Right kidney (tissue), 1 donor: ENCODE data around the gene RCAN2.

Source experiments
- DNase-seq: peaks from one replicate; pipeline ENCODE4 v3.0.0-alpha.2; 2016

The RCAN2 gene

DNA sequence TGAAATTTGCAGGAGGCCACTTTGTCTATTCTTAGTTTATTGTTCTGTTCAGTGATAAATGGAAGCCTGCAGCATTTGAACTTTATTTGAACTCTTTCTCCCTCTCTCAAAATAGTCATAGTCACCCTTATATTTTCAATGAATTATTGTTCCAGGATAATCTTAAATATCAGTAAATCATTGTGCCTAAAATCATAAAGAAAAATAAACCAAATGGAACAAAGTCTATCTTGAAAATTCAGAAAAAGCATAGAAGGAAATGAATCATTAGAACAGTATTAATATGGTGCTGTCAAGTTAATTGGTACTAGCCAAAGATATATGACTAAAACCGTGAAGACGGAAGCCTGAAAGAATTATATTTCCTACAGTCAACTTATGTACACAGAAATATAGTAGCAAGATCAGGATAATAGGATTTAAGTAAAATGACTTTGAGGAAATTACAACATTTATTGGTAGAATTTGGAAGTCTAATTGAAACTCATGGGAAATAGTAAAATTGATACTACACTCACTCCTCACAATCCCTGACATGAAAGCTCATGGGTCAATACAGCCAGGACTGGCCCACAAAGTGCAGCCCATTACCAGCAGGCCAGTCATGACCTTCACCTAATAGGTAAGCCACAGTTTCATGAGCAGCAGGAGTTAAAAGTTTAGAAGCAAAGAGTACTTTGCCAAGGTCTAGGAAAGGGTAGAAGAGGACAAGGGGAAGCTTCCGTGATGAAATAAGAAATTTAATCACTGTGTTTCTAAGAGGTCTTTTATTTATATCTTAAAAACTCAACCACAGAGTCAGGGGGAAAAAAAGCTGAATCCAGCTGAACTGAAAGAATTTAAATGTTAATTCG, 200.6 kb downstream of the RCAN2 start:
- DNase-seq = no peak

DNA sequence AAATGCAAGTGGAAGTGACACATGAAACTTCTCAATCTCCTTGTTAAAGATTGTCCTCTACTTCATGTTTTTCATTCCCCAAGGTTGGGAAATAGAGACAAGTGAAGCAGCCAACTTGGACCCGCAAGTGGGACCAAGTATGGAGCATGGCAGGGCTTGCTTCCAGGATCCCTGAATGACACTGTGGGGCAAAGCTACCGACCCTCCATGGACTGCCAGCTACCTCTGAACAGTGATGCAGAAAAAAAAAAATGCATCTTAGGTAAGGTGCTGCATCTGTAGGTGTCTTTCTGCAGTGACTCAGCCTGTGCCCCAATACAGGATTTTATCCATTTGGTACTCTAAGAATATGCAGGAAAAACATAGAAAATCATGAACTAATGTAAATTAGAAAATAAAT, 201.4 kb downstream of the RCAN2 start:
- DNase-seq = no peak

DNA sequence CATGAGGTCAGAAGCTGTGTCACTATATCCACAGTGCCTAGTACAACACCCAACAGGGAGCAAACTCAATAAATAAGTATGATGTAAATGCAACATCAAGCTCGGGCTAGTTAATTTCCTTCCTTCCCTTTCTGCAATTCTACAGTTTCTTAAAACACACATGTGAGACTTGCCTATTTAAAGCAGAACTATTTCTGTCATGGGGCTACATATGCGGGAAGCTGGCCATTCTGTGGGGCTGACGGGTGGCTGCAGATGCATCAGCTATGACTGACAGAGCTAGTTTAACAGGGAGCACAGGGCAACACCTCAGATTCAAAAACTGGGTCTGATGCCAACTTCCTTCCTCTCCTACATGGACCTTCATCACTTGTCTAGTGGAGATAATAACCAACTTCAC, 202.4 kb downstream of the RCAN2 start:
- DNase-seq = no peak

DNA sequence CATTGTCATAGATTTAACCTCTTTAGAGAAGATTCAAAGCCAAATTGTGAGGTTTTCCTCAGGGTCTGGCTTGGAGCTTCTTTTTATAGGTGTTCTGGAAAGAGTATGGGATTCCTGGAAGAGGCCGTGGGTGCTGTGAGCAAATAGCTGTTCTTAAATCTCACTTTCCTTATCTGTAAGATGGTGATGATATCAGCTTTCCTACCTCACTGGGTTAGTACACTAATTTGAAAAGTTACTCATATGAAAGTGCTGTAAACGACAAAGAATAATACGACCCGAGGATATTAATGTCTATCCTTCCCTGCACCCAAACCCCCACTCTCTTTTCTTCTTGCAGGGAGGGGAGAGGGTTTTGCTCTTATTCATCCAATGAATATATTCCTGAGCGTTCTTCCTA, 203.6 kb downstream of the RCAN2 start:
- no peak for DNase-seq

DNA sequence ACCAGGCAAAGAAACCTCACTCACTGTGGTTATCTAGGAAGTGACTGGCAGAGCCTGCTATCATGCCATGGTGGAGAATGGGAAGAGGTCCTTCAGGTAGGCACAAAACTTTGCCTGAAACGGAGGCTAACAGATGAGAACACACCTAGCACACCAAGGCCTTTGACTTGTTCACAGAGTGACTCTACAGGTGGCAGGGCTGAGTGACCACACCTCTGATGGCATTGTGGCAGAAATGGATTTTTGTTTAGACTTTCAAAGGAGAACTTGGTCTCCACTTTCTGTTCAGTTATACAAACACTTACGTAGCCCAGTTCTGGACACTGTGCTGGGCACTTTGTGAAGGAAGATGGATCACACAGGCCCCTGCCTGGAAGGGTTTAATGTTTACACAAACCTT, 204.2 kb downstream of the RCAN2 start:
- DNase-seq = no peak

DNA sequence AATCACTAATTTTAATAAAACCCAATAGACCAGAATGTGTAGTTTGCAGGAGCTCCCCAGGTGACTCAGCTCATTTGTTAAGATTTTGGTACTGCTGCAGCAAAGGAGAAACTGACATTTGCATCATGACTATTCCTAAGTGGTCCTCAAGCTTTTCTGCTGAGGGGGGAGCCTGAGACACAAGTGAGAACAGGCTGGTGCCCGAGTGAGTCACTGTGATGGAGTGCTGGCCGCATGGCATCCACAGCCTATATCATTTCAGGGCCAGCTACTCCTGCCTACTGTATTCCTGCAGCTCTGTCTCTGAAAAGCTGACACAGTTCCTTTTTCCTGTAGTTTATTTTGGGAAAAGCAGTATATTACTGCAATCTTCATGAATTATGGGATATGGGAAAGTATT, 206.8 kb downstream of the RCAN2 start:
- DNase-seq = no peak

DNA sequence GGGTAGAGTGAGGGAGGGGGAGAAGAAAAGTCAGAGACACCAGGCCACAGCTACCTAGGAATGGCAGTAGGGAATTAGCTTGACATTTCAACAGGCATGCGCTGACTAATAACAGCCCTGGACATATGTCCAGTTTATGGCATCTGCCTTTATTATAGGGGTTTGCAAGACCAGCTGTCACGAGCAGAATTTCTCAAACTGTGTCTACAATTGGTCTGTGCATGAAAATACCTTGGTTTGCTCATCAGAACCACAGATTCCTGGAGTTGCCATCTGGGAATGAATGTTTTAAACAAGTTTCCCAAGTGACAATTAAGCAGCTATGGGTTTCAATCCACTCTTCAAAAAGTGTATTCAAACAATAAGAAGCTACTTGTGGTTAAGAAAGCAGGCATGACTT, 210.1 kb downstream of the RCAN2 start:
- no peak for DNase-seq

DNA sequence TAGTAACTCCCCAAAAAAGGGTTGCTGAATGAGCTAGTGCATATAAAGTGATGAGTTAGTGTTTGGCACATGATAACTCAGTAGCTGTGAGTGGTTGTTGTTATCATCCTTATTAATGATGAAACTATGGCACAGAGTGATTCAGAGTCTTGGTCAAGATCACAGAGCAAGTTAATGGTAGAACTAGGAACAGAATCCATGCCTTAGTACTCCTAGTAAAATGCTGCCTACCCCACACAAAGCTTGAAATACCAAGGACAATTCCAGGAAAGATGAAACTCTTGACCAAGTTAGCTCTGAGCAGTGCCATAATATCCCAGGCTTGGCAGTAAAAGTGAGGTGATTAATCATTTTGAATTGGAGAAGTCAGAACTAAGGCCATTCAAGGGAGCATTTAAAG, 211.4 kb downstream of the RCAN2 start:
- DNase-seq = no peak

DNA sequence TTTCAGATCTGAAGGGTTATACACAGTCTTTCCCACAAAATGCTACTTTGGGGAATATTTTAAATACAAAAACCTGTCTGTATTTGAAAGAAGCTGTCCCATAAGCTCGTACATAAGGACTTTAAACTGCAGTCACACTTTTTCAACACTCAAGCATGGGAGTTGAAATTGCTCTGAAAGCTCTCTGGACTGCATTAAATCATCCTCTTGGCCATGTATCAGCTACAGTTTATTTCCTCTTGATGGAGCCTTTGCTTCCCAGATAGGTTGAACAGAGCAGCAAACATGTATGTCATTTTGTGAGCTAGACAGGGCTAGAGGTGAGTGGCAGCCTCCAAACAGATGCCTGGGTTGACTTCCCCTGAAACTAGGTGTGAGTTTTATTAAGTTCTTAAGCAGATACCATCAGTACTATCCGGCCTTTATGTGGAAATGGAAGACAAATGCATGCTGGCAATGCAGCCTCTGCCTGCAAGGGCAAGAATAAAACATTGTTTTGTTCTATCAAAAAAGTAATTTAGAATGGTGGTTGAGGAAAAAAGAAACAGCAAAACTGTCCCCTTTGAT, 214.6 kb downstream of the RCAN2 start:
- DNase-seq = no peak

DNA sequence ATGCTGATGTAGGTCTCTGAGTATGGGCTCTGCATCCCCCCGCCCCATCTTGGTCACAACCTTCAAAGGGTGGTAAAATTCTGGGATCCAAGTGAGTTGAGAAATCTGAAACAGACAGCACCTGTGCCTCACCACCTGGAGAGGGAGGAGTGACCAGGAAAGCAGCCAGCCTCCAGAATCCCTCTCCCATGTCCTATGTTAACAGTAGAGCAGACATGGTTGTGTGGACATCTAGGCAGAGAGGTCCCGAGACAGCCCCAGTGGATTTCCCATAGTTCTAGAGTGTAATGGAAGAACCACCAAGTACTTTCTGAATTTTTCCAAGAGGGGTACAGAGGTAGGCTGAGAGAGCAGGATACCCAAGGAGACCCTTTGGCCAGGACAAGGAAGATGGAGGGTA, 216.7 kb downstream of the RCAN2 start:
- DNase-seq = no peak

DNA sequence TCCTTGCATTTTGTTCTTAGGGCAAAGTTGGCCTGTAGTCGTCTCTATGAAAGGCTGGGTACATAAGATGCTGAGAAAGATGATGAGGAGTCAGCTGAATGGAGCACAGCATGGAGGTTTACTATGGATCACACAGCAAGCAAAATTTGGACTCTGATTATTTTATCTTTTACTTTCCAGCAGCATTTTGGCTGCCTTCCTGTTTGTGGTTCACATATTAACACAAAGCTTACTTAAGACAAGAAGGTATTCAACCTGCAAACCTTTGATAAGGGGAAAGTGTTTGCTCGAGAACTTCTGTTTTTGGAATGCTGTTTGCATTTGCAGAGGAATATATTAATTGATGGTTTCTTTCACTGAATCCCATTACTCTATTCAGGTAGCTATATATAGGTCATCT, 217.3 kb downstream of the RCAN2 start:
- no peak for DNase-seq

DNA sequence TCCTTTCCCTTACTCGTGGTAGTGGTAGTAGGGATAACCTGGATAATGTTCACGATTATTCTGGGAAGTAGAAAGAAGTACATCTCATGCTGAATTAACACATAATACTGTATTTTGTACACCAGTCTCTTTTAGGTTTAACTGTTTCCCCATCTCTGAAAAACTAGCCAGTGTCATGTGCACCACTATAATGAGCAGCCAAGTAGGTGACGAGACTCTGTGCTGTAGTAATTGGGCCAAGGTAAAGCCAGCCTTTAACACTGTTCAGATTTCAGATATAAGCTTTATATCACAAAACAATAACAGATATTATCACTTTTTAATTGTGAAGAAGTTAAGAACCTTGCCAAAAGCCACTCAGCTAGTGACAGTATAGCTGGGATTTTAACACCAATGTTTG, 219.5 kb downstream of the RCAN2 start:
- DNase-seq = no peak

DNA sequence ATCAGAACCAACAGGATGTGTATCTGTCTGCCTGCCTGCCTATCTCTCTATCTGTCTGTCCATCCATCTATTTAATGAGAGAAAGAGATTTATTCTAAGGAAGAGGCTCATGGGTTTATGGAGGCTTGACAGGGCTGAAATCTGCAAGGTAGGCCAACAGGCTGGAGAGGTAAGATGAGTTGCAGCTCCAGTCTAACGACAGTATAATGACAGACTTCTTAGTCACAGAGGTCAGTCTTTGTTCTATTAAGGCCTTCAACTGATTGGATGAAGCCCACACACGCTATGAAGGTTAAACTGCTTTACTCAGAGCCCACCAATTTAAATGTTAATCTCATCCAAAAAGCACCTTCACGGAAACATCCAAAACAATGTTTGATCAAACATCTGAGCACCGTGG, 220.1 kb downstream of the RCAN2 start:
- no peak for DNase-seq

DNA sequence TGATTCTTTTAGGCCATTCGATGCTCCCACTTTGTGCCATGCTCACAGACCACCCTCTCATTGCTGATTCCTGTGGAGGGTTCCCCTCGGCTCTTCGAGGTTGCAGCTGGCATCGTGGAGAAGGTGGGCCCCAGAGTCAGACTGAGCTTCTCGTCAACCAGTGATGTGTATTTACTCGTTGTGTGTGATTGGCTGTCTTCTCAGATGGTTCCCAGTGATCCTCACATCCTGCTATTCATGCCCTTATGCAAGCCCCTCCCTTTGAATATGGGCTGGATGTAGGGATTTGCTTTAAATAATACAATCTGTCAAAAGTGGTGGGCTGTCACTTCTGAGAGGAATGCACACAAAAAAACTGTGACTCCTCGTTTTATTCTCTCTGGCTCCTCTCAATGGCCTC, 220.9 kb downstream of the RCAN2 start:
- DNase-seq = no peak

DNA sequence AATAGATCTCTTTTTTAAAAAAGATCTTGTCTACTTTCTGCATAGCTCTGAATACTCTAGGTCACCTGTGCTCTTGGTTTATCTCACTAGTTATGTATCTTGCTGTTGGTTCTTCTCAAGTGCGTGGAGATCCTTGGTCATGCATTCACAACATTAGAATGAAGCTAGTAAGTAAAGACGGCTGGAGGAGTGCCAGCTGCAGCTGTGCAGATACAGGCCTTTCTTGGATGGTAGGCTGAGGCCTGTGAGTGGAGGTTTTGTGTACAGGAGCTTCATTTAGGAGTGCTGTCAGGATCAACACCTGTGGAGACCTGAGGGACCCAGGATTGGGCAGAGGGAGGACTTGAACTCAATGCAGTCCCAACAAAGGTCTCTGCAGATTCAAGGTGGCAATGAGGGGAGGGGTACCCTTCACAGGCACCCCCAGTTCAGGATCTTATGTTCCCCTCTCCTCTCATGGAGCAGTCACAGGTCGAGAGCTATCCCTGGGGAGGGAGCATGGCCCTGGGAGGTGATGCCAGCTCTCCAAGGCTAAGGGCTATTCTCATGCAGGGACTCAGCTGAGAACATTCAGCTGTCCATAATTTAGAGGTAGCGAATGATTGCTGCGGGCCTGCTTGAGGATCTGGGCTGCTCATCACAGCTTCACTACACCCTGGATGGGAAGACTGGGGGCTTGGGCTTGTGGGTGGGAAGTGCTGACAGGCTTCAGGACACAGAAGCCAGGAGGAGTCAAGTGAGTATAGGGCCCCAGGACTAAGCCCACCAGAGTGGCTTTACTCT, 221.6 kb downstream of the RCAN2 start:
- DNase-seq = no peak

DNA sequence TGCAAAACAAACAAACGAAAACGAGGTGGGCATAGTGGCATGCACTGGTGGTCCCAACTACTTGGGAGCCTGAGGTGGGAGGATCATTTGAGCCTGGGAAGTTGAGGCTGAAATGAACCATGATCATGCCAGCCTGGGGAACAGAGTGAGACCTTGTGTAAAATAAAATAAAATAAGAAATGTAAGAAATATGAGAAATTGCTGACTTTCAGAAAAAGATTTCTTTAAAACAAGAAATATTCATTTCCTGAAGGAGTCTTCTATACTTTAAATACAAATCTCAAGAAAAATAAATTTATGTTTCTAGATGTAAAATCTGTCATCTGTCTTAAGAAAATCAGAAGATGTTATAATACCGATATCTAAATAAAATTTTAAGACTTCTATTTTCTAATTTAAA, 223.7 kb downstream of the RCAN2 start:
- no peak for DNase-seq

DNA sequence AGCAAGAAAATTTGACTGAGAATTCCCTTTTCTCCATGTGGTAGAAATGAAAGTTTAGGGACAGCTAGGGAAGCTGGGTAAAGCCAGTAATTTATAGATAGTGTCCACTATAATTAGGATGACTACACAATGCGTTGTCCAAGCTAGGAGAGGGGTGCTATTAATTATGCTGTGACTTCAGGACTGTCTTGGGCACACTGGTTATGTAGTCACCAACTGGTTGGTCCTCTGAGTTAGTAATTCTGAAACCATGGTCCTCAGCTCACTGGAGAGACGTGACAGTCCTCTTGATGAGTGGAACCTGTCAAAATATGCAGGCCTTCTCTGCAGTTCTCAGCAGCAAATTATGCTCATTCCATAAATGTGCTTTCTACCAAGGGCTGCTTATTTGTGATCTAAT, 225.9 kb downstream of the RCAN2 start:
- no peak for DNase-seq

DNA sequence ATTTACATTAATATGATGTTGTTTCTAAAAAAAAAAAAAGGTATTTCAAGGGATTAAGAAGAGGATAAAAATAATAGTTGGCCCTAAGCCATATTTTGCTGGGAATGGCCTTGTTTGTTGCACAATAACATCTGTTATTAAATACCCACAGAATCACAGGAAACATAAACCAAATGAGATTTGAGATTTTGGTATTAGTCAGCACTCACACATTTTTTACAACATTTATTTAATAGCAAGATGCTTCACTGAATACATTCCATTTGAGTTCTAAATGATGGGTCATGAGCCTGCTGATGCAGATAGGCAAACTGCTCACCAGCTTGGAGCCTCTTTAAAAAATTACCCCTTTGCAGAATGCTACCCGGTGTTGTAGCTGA, 227.6 kb downstream of the RCAN2 start:
- DNase-seq = no peak

DNA sequence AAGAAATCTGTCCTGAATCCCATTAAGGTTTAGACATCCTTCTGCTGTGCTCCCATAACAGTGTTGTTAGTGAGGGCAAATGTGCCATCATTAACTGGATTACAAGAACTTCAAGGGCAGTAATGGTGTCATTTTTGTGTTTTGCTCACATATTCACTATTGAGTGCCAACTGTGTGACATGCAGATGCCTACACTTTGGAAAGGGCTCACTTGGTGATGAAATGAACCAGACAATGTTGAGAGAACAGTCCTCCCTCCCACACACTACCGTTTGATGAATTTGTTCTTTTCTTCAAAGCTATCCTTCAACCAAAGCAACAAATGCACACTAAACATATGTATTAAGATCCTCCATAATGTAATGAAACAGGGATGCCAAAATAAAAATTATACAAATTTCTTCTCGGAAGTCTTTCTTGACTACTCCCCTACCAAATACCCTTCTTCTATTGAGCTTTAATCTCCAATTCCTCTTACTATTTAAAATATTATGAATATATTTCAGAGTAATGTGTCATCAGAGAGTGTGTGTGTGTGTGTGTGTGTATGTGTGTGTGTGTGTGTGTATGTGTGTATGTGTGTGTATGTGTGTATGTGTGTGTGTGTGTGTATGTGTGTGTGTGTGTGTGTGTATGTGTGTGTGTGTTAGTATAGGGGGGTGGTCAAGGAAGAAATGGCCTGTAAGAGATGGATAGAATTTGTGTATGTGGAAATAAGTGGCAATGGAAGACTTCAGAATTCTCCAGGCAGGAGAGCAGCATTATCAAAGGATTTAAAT, 228.1 kb downstream of the RCAN2 start:
- DNase-seq = no peak

DNA sequence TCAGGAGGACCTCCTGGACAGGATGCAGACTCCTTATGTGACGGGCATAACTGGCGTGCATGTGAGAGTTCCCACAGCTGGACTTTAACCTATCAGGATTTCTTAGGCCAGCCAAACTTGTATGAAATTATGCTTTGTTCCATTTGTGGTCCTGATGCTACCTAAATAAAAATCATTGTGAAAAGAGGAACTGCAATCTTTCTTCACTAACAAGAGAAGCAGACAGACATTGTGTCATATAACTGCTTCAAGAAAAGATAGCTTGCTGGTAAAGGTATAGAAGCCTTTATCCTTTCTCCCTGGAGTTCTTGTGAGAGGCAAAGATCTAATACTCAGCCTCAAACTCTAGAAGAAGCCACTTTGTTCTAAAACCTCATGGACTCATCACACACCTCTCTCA, 233.0 kb downstream of the RCAN2 start:
- no peak for DNase-seq

DNA sequence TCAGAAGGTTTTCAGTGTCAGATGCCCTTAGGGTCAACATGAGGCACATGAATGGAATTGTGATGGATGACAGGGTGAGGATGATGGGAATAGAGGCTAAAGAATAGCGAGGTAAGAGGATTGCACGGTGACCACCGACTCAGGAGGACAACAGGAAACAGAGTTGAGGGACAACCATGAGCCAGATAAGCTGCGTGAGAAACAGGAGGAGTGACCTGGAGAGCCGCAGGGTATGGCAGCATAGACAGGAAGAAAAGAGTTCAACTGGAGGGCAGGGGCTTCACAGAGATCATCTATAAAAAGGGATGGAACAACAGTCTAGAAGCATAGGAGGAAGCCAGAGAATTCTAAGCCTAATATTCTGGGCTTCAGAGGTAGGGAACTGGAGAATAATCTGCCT, 235.7 kb downstream of the RCAN2 start:
- no peak for DNase-seq

DNA sequence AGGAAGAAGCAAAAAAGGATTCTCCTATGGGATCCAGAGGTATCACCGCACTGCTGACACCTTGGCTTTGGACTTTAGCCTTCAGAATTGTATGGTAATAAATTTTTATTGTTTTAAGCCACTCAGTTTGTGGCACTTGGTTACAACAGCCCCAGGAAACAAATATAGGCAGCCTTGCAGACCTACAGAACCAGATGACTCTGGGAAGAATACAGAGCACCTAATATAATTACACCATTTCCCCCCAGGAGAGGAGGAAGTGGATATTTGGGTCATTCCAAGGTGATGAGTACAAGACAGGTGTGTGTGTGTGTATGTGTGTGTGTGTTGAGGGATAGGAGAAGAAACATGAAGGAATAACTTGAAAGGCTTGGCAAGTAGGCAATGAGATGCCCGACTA, 236.3 kb downstream of the RCAN2 start:
- no peak for DNase-seq

DNA sequence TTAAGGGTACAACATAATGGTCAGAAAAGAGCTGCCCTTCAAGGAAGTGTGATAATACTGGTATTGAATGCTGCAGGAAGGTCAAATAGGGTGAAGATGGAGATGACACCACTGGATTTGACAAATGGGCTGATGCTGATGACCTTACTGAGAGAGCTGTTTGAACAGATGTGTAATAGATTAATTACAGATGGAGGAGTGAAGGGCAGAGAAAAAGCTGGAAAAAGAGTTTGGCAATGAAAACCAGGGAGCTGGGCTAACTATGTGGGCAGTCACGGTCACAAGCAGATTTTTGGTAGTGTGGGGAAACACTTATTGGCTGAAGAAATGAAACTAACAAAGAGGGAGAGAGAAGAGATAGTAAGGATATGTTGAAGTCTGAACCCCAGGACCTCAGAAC, 236.9 kb downstream of the RCAN2 start:
- DNase-seq = no peak
